Astrocyte (in vitro differentiated cells and primary cell): Measurements from ENCODE around the gene COL15A1.

Experiments
- CTCF ChIP-seq: IDR thresholded peaks from 2 replicates; pipeline ENCODE4 v1.5.1; 2011; ENCODE audit warnings: low read depth, mild to moderate bottlenecking, inconsistent platforms, low read length, moderate library complexity; ENCODE audit not compliant: insufficient read depth
- EZH2 ChIP-seq: IDR thresholded peaks from 2 replicates; pipeline ENCODE4 v1.6.1; 2012; ENCODE audit warnings: mild to moderate bottlenecking, low read length, inconsistent platforms; ENCODE audit not compliant: insufficient read depth

- TF ChIP-seq CTCF (no peak), EZH2 (no peak)
Observed at GRCh38 chr9:99046068-99046467, 102.4 kb downstream of the COL15A1 start.
